LNCaP clone FGC (cell line): ENCODE results near the gene OTUD5.
A peak's percentile ranks its signal among the peaks of the same experiment; 100 is the strongest.

Experiments
- DNase-seq: peaks from one replicate; pipeline ENCODE4 v3.0.0-alpha.2; 2011; ENCODE audit warnings: low read depth
- H3K4me3 ChIP-seq: 2 replicates; pipeline ENCODE4 v1.5.1; 2011; ENCODE audit warnings: mild to moderate bottlenecking, low read depth, low read length, control low read depth
- CTCF ChIP-seq: IDR thresholded peaks from 2 replicates; pipeline ENCODE4 v1.5.1; 2012; ENCODE audit warnings: mild to moderate bottlenecking; ENCODE audit not compliant: control insufficient read depth, insufficient read depth; ENCODE audit errors: extremely low read depth

The OTUD5 gene

GRCh38 chrX:48927123-48927522, 30.3 kb downstream of the OTUD5 start:
- no peak for TF ChIP-seq CTCF
- H3K4me3 ChIP-seq, result no peak overlapping the region
- no peak for DNase-seq

- no peak for DNase-seq
- TF ChIP-seq CTCF, result no peak
- no peak overlapping the region for H3K4me3 ChIP-seq
Measured at GRCh38 chrX:48924270-48924669, 33.1 kb downstream of the OTUD5 start.

GRCh38 chrX:48923771-48924170, 33.6 kb downstream of the OTUD5 start:
- no peak for DNase-seq
- TF ChIP-seq CTCF, result no peak
- no peak overlapping the region for H3K4me3 ChIP-seq

GRCh38 chrX:48920718-48921104, 36.7 kb downstream of the OTUD5 start:
- H3K4me3 ChIP-seq, result no peak overlapping the region
- TF ChIP-seq CTCF, result no peak
- DNase-seq, result no peak

GRCh38 chrX:48919947-48920717, 37.3 kb downstream of the OTUD5 start:
- peak overlapping the region; percentile 78 for H3K4me3 ChIP-seq
- no peak for TF ChIP-seq CTCF
- no peak for DNase-seq

GRCh38 chrX:48919360-48919841, 38.0 kb downstream of the OTUD5 start:
- peak overlapping the region; percentile 78 for H3K4me3 ChIP-seq
- no peak for DNase-seq
- no peak for TF ChIP-seq CTCF
